Prostate gland (tissue), 2 donors: ENCODE results near the gene TP53BP1. TPM values are rescaled to one million over a fixed set of nuclear protein-coding genes. Genes with fewer than 3 reads are reported as not detected.

Source experiments
- DNase-seq: peaks from one replicate; pipeline ENCODE4 v3.0.0-alpha.2; 2019; ENCODE audit warnings: low spot score
- H3K27ac ChIP-seq, 2 donors: fragments of 200-600 bp; sonication (generic); 2 replicates each; pipeline ENCODE4 v1.5.1; 2017 to 2019
- H3K27me3 ChIP-seq: fragments of 200-600 bp; sonication (generic); replicated peaks from 2 replicates; pipeline ENCODE4 v1.5.1; 2019; ENCODE audit not compliant: insufficient read depth
- H3K36me3 ChIP-seq, 2 donors: fragments of 200-600 bp; sonication (generic); 1 replicate in 1 of 2; 2 replicates in 1 of 2; pipeline versions ENCODE4 v1.5.1 to v1.8.1; 2017 to 2019
- H3K4me1 ChIP-seq: fragments of 200-600 bp; sonication (generic); replicated peaks from 2 replicates; pipeline ENCODE4 v1.5.1; 2019
- H3K4me3 ChIP-seq, 2 donors: fragments of 200-600 bp; sonication (generic); 2 replicates each; pipeline ENCODE4 v1.5.1; 2017 to 2019
- H3K9me3 ChIP-seq: fragments of 200-600 bp; sonication (generic); 2 replicates; pipeline ENCODE4 v1.5.1; 2017
- POLR2A ChIP-seq: fragments of 450-650 bp; IDR thresholded peaks from one replicate; pipeline ENCODE4 v1.6.1; 2016; ENCODE audit warnings: antibody characterized with exemption, mild to moderate bottlenecking
- POLR2AphosphoS5 ChIP-seq: sonication (generic); formaldehyde crosslinking; IDR thresholded peaks from one replicate; pipeline ENCODE4 v1.6.1; 2017; ENCODE audit warnings: antibody characterized with exemption
- WGBS: methylation state at CpG from one replicate; pipeline ENCODE4 v1.1.5; 2018; 5-methylcytosine and 5-hydroxymethylcytosine counted together
- intact Hi-C: fragments of 100-400 bp; cut with DNase I; formaldehyde crosslinking; loops from one replicate; pipeline ENCODE4 v1.14.2; 2022
- total RNA-seq, 2 donors: library from RNA; depleted of rRNA; stranded (reverse); fragments of >200 nt; gene quantifications; one replicate each; pipeline ENCODE4 v1.1.0, GENCODE V29; 2016
- TF ChIP-seq, protein P1 (sequence below), 4 experiments: fragments of 200-600 bp in 2 of 4; fragments of 450-650 bp in 2 of 4; sonication (generic) in 2 of 4; IDR thresholded peaks; 1 replicate in 3 of 4; 2 replicates in 1 of 4; pipeline ENCODE4 v1.5.1; 2016 to 2019; ENCODE audit warnings: antibody characterized with exemption in 4 of 4, mild to moderate bottlenecking in 2 of 4, moderate library complexity in 2 of 4

Gene TP53BP1
- total RNA-seq, 2 donors from 2014 or later, result 36.3 to 73.6 TPM

DNA sequence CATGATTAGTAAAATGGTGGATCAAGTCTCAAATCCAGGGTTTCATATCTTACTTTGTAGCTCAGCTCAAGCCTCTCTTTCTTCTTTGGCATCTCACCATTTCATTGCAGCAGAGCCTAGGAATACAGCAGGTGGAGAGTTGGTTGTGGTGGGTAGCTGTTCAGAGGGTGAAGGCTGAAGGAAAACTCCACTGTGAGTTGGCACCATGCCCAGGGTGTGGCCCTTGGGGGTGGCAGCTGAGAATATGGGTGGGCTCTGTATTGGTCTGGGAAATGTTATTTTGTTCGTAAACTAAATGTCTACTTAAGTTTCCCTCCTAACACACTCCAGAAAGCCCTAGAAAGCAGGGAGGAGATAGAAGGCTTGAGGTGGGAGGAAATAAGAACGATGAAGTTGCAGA is 22.8 kb upstream of the TP53BP1 start:
- no peak for TF ChIP-seq POLR2AphosphoS5
- H3K36me3 ChIP-seq, result no peaks in the 10 kb centered on the region
- no peak for DNase-seq
- peaks cover 4% of the 10 kb centered on the region for H3K4me1 ChIP-seq
- no peaks in the 10 kb centered on the region for H3K27me3 ChIP-seq
- H3K4me3 ChIP-seq, result no peak overlapping the region
- H3K27ac ChIP-seq, result peak overlapping the region in 1 of 2 donors; percentile 44
- no peaks in the 10 kb centered on the region for H3K9me3 ChIP-seq
- intact Hi-C loops, result no loop called here
- WGBS, result 56% methylated on average over 2 of the region's 2 CpGs

GRCh38 chr15:43514241-43515057 is 21.5 kb upstream of the TP53BP1 start:
- no peak overlapping the region for H3K27ac ChIP-seq

DNA sequence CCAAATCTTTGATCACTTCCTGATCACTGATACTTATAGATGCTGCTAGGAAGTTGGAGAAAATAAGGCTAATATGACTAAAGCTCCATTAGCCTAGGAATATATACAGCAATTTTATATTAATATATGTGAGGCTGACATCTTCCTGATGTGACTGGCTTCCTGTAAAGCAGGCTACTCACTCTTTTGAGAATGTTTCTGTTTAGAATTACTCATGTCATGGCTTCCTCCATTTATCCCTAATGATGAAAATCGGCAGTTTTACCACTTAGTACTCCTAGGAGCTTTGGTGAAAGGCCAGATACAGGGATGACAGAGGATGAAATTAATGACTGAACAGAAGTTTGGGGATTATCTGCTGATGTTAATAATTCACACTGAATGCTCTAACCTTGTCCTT is 20.6 kb upstream of the TP53BP1 start:
- intact Hi-C loops, result loop anchor here (5.0 kb wide), 1 partner anchor 71 kb away; no protein-coding TSS in a partner anchor
- Histone ChIP-seq H3K4me1 (peaks cover 4% of the 10 kb centered on the region), H3K4me3 (no peak overlapping the region), H3K27me3 (no peaks in the 10 kb centered on the region), H3K9me3 (no peaks in the 10 kb centered on the region), H3K27ac (no peak overlapping the region), H3K36me3 (no peaks in the 10 kb centered on the region)
- WGBS, result 74% methylated on average over 1 of the region's 1 CpG
- TF ChIP-seq POLR2AphosphoS5 (no peak), POLR2A (no peak)
- TF ChIP-seq, protein P1, sequence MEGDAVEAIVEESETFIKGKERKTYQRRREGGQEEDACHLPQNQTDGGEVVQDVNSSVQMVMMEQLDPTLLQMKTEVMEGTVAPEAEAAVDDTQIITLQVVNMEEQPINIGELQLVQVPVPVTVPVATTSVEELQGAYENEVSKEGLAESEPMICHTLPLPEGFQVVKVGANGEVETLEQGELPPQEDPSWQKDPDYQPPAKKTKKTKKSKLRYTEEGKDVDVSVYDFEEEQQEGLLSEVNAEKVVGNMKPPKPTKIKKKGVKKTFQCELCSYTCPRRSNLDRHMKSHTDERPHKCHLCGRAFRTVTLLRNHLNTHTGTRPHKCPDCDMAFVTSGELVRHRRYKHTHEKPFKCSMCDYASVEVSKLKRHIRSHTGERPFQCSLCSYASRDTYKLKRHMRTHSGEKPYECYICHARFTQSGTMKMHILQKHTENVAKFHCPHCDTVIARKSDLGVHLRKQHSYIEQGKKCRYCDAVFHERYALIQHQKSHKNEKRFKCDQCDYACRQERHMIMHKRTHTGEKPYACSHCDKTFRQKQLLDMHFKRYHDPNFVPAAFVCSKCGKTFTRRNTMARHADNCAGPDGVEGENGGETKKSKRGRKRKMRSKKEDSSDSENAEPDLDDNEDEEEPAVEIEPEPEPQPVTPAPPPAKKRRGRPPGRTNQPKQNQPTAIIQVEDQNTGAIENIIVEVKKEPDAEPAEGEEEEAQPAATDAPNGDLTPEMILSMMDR (IDR thresholded peaks at IDR 0.05), result no peak
- no peak for DNase-seq

More at GRCh38 chr15:43514241-43515057, 21.5 kb upstream of the TP53BP1 start:
- Histone ChIP-seq H3K27me3 (no peaks in the 10 kb centered on the region), H3K9me3 (no peaks in the 10 kb centered on the region), H3K4me1 (peaks cover 4% of the 10 kb centered on the region), H3K4me3 (no peak overlapping the region), H3K36me3 (no peaks in the 10 kb centered on the region)
- WGBS, result 65% methylated on average over 4 of the region's 4 CpGs
- intact Hi-C loops, result loop anchor here (5.0 kb wide), 1 partner anchor 72 kb away; no protein-coding TSS in a partner anchor
- TF ChIP-seq, protein P1 (IDR thresholded peaks at IDR 0.05), result peak in 3 of 4 experiments; percentile 20 to 41 (median 35)
- no peak for TF ChIP-seq POLR2AphosphoS5
- DNase-seq, result no peak

DNA sequence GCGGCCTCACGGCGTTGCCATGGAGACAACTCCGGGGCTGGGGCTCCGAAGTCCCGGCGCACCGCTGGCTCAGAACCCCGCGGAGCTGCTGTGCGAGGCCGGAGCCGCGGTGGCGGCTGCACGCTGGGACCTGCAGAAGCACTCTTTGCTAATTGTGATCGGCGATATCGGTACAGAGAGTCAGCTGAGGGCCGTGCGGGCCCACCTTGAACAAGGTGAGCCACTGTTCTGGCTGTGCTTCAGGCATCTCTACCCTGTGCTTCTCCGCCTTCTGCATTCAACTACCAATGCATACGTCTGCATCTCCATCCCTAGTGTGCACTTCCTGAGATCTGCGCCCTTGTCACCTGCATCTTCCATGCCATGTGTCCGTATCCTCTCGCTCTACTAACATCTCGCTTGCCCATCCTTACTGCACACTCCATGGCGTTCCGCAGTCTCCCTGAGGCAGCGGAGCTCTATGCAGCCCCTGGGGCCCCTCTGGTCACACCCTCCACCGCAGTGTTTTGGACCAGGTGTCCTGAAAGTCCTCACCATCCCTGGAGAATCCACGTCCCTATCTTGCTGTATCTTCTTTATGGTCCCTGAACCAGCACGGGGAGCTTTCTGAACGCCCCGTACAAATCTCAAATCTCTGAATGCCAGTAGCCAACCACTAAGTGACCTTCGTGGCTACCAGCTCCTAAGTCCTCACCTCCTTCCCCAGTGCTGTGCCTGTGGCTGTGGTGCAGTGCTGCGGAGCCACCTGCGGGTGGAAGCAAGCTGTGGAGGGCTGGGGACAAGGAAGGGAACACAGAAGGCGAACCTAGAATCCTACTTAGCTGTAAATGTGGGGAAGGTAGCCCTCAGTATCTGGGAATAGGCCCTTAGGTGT is 18.3 kb upstream of the TP53BP1 start:
- Histone ChIP-seq H3K36me3 (no peaks in the 10 kb centered on the region), H3K27me3 (no peaks in the 10 kb centered on the region), H3K4me1 (no peaks in the 10 kb centered on the region), H3K27ac (peak overlapping the region in 1 of 2 donors; percentile 83), H3K4me3 (peak overlapping the region; percentile 51 to 52), H3K9me3 (no peaks in the 10 kb centered on the region)
- no peak for DNase-seq
- intact Hi-C loops, result loop anchor here (5.0 kb wide), 1 partner anchor 69 kb away; no protein-coding TSS in a partner anchor
- TF ChIP-seq, protein P1 (IDR thresholded peaks at IDR 0.05), result peak in 1 of 4 experiments; percentile 23
- TF ChIP-seq POLR2A (no peak), POLR2AphosphoS5 (peak; percentile 1)
- 14% methylated on average over 23 of the region's 39 CpGs for WGBS
